NCI-H226 (cell line): ENCODE data around the gene MB21D2.

Experiments used
- DNase-seq: peaks from one replicate; pipeline ENCODE4 v3.0.0-alpha.2; 2015

MB21D2 gene

DNA sequence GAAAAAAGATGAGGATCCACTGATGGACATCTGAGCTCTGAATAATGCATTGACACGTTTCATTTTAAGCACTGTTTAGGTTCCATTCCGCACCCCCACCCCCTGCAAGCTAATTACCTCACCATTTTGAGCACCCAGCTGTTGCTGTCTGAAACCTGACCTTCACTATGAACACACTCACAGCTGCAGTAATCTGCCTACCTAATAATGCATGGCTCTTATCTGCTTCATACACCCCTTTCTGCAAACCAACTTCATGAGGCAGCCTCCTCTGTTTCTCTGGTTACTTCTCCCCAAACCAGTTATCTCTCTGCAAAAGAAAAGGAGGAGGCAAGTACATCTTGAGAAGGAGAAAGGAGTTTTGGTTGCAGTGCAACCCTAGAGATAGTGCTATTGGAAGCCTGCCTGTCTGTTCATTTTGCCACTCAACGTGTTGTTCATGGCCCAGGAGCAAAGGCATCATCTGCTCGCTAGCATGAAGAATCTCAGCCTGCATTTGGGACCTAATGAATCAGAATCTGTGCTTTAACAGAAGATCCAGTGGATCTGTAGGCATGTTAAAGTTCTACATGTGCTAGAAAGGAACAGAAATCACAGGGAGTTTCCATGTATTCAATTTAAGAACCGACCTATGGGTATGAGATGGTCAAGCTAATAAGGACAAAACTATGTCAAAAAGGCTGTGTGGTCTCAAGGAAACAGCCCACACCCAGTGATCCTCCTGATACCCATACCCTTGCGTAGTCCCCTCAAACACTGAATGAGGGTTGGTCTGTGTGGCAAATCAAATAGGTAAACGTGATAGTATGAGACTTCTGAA is 87.2 kb downstream of the MB21D2 start:
- peak; percentile 41 for DNase-seq

DNA sequence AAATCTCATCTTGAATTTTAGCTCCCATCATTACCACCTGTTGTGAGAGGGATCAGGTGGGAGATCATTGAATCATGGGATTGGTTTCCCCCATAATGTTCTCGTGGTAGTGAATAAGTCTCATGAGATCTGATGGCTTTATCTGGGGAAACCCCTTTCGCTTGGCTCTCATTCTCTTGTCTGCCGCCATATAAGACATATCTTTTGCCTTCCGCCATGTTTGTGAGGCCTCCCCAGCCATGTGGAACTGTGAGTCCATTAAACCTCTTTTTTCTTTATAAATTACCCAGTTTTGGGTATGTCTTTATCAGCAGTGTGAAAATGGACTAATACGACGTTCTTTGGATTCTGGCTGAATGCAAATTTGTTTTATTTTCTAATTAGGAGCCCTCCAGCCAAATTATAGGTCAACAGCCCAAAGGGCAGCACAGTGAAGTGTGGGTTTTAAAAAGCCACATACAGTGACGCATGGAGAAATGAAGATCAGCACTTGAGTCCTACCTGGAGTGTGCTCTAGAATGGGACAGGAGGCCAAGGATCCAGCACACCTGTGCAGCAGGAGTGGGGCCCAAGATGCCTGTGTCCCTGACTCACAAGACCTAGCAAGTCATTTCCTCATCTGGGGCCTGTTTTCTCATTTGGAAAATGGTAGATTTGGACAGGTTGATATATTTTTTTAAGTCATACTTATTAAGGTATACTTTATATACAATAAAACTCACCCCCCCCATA is 89.6 kb downstream of the MB21D2 start:
- no peak for DNase-seq

DNA sequence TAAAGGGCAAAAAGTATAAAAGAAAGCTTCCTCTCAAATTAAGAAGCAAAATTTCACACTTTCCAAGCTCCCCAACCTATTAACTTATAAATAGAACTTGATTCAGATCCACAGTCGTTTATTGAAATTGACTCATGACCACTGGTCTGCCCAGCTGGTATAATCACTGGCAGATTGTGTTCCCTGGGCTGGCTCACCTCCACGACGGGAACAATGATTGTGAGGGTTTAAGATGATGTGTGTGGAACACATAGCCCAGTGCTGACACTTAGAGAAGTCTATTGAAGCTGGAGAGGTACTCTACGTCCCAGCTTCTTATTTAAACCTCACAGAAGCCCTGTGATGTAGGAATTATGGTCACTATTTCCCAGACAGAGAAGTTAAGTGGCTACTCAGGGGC is 90.4 kb downstream of the MB21D2 start:
- no peak for DNase-seq

DNA sequence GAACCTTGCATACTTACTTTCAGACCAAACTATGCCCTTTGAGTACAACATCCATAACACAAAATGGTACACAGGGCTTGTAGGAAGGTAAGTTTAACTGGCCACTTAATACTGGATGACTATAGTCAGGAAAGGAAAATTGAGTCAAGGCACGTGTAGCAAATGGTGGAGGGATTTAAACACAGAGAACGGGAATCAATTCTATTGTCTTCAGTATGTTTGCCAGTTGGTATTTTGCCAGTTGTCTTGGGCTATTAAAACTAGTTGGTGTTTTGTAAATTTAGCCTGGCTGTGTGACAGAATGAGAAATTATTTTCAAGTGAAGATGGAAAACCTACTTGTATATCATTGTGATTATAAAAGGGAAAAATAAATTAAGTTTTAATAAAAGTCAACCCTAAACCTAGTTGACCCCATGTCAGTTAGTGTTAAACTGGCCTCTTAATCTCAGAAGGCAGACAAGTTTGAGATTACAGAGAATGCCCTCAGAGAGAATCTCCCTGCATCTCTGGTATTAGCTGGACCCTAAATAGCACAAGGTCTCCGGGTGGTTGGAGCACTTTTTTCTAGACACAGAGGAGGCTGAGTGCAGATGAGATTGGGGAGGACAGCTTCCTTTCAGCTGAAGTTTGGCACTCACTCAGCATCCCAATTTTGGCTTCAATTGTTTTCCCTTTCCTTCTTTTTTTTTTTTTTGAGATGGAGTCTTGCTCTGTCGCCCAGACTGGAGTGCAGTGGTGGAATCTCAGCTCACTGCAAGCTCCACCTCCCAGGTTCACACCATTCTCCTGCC is 91.2 kb downstream of the MB21D2 start:
- no peak for DNase-seq

DNA sequence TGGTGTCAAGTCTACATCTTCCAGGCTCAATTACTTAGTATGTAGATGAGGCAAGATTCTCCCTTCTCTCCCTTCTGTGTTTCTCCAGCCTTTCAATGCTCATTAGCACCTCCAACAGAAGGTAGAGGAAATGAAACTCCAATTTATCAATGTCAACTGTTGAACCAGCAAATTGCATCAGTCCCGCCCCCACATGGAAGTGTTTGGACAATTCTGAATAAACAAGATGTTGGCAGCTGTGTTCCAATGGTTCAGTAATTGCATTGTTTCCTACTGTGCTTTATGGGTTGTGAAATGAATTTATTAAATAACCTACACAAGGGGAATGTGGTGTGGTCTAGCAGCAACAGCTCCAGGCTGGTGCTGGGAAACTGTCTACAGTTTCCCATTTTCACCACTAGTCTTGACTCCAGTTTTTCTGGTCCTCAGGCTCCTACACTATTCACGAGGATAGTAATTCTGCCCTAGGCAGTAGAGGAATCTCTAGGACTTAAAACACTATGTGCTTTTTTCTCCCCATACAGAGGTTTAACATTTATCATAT is 91.9 kb downstream of the MB21D2 start:
- DNase-seq = peak; percentile 73

DNA sequence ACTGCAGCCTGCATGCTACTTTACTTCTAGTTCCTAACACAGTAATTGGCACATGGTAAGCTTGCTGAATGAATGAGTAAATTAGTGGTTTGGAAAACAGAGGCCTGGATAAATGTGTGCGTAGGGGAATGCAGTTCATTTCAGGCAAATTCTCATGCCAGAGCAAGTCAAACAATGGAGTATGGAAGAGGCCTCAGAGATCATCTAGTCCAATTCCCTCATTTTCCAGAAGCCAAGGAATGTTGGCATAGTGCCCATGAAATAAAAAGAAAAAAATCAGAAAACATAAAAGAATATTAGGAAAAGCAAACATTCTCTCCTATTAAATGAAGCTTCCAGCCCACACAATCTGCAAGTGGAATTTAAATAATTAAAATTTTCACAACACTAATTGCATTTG is 92.4 kb downstream of the MB21D2 start:
- no peak for DNase-seq

DNA sequence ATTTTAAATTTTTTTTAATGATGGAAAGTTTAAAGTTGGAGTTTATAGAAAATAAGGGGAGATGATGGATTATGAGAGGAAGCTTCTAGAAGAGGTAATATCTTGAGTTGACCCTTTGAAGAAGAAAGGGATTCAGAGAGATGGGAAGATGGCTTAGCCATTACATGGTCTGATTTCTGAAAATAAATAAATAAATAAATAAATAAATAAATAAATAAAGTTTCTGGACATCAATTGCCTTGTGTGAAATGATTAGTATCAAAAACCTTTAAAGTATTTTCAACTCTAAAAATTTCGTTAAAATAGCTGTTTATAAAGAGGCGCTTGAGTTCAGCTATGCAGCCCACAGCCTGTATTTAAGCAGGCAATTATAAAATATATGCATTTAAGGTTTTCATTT is 93.3 kb downstream of the MB21D2 start:
- no peak for DNase-seq

DNA sequence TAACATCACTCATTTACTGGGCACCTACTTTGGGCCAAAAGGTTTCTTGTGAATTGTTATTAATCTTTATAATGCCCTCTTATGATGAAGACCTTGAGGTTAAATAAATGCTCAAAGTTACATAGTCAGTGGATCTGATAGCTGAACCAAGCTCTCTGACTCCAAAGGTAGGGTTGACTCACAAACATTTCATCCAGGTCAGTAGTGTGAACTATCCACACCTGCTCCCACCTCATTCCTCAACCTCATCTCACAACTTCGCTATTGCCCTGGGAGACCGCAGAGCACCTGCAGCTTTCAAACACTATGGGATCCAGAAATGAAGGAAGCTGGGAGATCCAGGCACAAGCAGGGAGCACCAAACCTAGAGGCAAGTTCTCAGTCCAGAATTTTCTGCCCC is 96.5 kb downstream of the MB21D2 start:
- DNase-seq = no peak

DNA sequence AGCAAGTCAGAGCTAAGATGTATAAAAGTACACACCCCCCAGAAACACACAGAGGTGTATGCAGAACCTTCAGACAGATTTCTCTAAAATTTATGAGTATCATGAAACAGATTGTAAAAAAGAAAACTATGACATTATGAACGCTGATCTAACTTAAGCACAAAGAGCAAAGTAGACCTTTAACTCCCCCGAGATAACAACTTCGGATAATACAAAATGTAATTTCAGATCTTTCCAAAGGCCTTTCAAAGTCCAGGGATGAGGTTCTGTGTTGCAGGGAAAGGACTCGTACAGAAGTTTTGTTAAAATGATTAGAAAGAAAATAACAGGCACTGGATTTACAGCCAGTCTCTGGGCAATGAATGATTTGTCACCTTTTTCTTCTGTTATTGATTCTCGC is 97.5 kb downstream of the MB21D2 start:
- no peak for DNase-seq

DNA sequence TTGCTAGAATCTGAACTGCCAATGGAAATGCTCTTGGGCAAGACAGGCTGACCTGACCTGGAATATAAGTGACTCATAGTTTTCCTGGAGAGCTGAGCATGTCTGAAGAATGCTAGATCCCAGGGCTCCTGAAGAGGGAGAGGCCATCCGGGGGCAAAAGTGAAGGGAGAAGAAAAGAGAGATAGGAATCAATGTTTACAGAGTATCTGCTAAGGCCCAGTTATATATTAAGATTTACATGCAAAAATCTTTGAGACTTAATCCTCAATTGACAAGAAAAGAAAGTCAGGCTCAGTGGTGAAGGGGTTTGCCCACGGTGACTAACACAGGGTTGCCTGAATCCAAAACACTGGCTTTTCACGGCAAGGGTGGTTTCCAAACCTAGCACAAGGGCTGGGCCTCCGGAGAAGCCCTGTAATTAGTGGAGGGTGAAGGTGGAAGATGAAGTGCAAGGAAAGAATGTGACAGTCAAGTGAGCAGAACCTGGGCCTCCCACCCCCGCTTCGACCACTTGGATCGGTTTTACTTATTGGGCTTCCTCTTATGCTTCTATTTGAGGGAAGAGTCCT is 98.6 kb downstream of the MB21D2 start:
- peak; percentile 87 for DNase-seq

DNA sequence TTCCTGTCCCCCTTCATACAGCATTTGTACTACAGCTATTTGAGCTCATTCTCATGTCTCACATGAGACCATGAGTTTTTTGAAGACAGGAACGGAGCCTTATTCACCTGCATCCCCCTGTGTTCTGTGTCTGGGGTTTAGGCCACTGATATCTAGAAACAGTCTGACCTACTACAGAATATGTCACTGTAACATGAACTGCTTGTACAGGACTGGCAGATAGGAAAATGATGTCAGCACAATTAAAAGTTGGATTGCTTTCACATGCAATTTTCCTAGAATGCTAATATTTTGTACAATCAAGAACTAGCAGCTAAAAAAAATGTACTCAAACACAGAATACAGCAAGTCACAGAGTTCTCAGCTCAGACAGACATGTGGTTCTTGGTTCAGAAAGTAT is 99.5 kb downstream of the MB21D2 start:
- no peak for DNase-seq

DNA sequence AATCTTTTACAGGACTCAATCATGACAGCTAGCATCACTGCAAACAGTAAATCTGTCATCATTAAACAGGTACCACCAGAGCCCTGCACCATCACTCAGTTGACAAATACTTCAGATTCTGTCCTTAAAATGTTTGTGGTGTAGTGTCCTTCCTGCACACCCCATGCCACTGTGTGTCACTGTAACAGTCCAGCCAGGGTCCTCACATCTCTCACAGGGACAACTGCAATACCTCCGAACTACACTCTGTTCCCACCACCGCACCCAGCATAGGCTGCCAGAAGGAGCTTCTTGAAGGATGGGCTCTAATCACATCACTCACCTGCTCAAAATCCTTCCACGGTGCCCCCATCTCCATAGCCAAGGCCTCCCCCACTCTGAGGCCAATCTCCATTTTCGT is 100.2 kb downstream of the MB21D2 start:
- no peak for DNase-seq

DNA sequence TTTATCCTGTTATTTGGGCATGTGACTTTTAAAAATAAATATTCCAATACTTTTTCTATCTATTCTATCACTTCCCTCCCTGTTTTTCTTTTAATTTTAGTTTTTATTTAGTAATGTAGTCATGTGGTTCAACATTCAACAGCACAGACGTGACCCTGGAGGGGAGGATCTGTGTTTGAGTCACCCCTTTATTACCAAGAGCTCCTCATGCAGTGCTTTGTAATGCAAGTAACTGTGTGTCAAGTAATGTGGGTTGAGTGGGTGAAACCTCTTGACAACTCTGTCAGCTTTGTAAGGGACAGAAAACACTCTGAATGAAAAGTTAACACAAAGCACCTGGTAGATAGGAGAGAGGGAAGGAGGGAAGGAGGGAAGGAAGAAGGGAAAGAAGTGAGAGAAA is 100.6 kb downstream of the MB21D2 start:
- DNase-seq = peak; percentile 57

DNA sequence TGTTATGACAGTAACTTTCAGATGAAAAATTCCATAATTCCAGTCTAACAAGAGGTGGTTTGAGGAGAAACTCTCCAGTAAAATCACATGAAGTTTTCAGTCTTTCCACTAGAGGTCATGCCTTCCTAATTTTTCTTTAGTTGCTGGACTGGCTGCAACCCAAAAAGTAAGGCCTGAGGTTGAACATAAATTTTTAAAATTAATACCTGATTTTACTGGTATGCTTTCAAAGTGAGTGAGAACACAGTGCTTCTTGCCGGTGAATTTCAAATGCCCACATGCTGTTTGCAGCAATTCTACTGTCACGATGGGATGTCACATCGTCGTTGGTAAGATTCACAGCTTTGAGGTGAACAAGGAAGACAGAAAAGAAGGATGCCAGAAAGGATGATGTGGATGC is 101.3 kb downstream of the MB21D2 start:
- no peak for DNase-seq

DNA sequence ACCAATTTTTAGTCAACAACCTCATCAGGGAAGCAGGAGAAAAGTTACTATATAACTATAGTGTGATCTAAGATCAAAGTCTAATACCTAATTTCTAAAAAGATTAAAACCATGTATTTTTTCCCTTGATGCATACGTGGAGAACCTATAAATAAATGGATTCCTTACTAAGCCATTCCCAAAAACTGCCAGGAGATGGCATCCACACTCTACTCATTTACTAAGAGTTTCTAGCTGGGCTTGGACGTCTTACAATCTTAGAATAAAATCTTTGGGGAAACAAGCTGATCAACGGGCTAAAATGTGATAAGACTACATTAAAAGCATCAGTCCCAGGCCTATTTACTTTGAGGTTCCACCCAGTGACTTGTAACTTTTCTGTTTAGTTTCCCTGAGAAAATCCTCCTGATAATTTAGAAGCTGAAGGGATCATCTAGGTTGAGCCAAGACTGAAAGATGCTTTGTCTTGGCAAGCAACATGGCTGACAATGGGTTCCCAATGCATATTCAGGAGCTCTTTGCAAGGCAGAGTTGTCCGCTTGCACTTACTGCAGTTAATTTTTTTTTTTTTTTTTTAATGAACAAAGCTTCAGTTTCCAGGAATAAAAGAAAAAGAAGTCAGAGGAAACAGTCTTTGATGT is 104.8 kb downstream of the MB21D2 start:
- DNase-seq = no peak

DNA sequence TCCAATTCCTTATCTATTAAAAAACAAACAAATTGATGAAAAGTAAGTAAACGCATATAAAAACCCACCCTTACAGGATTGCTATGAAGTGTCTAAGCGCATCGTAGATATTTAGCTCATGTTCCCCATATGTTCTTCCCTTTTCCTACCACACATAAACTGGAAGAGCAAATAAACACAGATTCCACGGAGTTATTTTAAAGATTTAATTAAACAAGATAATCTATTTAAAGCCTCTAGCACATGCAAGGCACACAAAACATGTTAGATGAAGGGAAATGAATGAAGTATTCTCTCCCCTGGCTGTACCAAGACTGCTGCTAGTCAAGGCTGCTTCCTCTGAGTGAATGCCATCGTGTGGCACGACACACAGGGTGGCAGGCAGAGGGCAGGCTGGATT is 111.9 kb downstream of the MB21D2 start:
- DNase-seq = no peak

DNA sequence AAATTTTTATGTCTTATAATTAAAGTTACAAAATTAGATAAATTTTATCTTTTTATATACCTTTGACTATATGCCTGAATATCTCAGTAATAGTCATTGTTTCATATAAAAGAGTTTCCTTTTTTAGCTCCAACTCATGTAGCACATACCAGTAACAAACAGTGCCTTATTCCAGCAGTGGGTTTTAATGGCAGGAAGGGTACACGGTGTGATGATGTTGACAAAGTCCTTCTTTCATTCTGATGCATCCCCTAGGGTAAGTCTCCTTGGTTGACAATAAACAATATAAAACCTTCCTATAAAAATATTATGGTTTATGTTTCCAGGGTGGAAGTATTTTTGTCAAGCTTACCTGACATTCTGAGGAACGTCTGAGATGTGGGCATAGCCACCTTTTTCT is 113.2 kb downstream of the MB21D2 start:
- no peak for DNase-seq

DNA sequence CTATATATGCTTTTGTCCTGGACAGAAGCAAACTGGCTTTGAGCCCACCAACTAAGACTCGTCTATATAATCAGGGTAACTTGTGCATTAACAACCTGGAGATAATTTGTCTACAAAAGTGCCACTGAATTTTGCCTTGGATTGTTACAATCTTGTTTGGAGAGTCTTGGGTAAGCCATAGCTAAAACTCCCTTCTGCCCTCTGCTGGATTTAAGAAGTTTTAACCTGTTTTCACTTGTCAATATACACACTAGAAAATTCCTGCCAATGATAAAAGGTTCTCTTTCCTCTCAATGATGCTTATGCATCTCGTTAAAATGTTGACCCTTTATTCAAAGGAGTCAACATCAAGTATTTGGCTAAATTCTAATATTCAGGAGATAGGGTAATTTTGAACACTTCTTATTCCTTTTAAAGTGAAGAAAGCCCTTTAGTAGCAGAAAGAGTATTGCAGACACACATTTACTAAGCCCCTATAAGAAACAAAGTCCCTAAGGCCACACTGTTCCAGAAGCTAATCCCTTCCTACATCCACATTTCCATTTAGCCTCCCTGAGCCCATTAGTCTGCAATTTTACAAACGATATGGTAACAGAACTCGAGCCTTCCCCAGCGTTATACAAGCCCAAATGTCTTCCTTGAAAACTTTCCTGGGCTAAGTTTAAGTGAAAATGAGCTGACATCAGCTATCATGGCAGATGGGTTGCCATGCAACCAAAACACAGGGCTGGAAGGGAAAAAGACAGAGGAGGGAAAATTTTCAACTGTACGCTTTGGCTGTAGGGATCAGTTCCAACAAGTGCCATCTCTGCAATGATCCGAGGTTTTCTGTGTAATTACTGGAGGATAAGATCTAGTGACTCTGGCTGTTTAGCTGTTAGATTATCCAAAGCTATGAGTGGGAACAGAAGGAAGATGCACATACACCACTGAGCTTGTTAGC is 114.4 kb downstream of the MB21D2 start:
- DNase-seq = peak; percentile 19

DNA sequence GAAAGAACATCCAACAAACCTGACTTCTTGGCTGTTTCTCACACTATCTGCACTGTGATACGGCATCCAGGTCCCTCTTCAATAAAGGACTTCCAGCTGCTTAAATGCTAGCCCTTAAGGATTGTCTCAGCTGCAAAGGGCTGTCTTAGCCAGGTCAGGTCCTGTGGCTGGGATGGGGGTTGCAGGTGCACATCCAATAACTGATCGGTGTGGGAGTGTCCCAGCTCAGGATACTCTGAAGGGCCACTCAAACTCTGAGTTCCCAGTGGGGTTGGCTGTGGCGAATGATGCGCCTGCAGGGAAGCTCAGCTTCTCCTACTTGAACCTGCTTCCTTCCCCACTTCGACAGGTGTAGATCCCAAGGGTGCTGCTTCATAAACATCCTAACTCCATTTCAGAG is 115.7 kb downstream of the MB21D2 start:
- DNase-seq = no peak

DNA sequence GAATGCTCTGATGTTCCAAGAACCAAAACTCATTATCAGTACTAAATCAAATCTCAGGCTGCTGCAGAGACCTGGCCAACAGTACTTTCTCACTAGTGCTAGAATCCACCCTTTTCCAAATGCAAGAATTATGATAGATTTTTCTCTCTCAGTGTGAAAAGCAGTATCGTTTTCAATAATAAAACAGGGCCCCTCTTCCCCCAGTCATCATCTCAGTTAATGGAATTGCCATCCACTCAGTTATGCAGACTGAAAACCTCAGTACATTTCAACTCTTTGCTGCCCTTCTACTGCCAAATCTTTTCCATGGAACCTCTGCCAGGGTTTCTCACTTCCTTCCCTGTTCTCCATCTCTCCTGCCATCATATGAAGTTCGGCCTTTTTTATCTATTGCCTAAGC is 117.9 kb downstream of the MB21D2 start:
- no peak for DNase-seq

DNA sequence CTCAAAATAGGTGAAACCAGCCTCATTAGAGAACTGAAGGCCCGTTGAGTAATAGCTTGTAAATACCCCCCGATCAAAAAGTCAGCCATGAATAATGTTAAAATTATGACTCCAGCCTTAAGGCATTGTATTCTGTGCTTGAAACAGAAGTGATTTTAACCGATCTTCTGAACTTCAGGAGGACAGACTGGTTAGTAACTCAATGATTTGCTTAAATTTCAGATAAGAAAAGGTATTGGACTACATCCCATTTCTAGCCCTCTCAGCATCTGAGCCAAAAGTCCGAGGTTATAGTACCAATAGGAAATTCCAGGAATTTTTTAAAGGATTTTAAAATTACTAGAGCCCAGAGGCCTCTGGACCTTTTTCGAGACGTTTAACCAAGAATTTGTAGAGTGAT is 122.6 kb downstream of the MB21D2 start:
- peak; percentile 83 for DNase-seq
